ACC112 (cell line): ENCODE results near the gene LRRIQ1.

ENCODE experiments used
- H2AFZ ChIP-seq: fragments of 200-600 bp; sonication (generic); one replicate; pipeline ENCODE4 v1.6.0; 2017; ENCODE audit warnings: antibody characterized with exemption, low read length; ENCODE audit not compliant: unreplicated experiment
- H3K27ac ChIP-seq: fragments of 200-600 bp; sonication (generic); 2 replicates; pipeline ENCODE4 v1.5.1; 2014; ENCODE audit warnings: low read depth, mild to moderate bottlenecking, antibody characterized with exemption, low read length, moderate library complexity
- H3K27me3 ChIP-seq: fragments of 200-600 bp; sonication (generic); 2 replicates; pipeline ENCODE4 v1.6.1; 2014; ENCODE audit warnings: mild to moderate bottlenecking, antibody characterized with exemption, low read length, moderate library complexity, mixed read lengths; ENCODE audit not compliant: insufficient read depth
- H3K36me3 ChIP-seq: fragments of 200-600 bp; sonication (generic); 2 replicates; pipeline ENCODE4 v1.6.1; 2016; ENCODE audit warnings: mild to moderate bottlenecking, antibody characterized with exemption, low read length, moderate library complexity, mixed read lengths; ENCODE audit not compliant: insufficient read depth
- H3K4me1 ChIP-seq: fragments of 200-600 bp; sonication (generic); one replicate; pipeline ENCODE4 v1.6.1; 2016; ENCODE audit warnings: low read length, mixed read lengths; ENCODE audit not compliant: insufficient read depth, unreplicated experiment, control insufficient read depth
- H3K4me3 ChIP-seq: fragments of 200-600 bp; sonication (generic); 2 replicates; pipeline ENCODE4 v1.5.1; 2014; ENCODE audit warnings: mild to moderate bottlenecking, low read depth, low read length
- H3K79me2 ChIP-seq: fragments of 200-600 bp; sonication (generic); one replicate; pipeline ENCODE4 v1.6.0; 2016; ENCODE audit warnings: low read length; ENCODE audit not compliant: control insufficient read depth, unreplicated experiment, insufficient read depth

LRRIQ1 gene

DNA sequence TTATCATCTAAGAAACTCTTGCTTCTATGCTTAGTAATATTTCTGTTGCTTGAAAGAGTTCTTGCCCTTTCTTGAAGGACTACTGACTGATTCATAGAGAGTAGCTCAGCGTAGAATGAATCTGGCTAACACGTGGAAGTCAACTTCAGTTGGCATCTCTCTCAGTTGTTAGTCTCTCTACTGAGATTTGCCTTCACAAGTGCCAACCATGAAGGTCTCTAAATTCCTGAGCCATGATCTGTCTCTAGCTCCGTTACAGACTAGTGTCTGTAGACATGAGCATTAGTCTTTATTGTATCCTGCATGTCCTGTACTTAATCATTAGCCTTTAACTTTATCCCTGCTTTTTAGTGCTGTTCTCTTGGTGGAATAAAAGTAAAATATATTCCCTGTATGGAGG, 224.7 kb downstream of the LRRIQ1 start:
- no peaks in the 10 kb centered on the region for H3K79me2 ChIP-seq
- H3K4me1 ChIP-seq: no peaks in the 10 kb centered on the region
- no peak overlapping the region for H3K4me3 ChIP-seq
- H3K27ac ChIP-seq: no peak overlapping the region
- H3K36me3 ChIP-seq: no peaks in the 10 kb centered on the region
- no peak overlapping the region for H2AFZ ChIP-seq
- H3K27me3 ChIP-seq: no peaks in the 10 kb centered on the region

DNA sequence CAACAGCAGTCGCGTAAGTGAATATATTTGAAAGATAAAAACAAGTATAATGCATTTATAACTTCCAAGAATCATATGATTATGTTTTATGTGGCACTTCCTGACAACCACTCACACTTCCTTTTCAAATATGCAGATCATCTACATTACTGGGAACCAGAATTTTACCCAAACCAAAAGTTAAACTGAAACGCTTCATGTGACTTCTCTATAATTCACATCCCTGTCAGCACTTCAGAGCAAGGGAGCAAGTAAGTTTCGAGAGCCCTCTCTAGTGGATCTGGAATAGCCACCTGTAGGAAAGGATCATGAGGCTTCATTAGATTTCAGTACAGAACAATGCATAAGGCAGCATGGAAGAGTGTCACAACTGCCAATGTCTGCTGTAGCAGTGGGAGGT, 230.2 kb downstream of the LRRIQ1 start:
- Histone ChIP-seq H3K36me3 (no peaks in the 10 kb centered on the region), H3K4me3 (no peak overlapping the region), H2AFZ (no peak overlapping the region), H3K79me2 (no peaks in the 10 kb centered on the region), H3K27ac (no peak overlapping the region), H3K27me3 (peaks cover 19% of the 10 kb centered on the region), H3K4me1 (no peaks in the 10 kb centered on the region)

- H3K79me2 ChIP-seq: no peaks in the 10 kb centered on the region
- no peak overlapping the region for H3K27ac ChIP-seq
- peak overlapping the region; percentile 68 for H3K4me3 ChIP-seq
- peaks cover 5% of the 10 kb centered on the region for H3K4me1 ChIP-seq
- H2AFZ ChIP-seq: no peak overlapping the region
- H3K27me3 ChIP-seq: peaks cover 88% of the 10 kb centered on the region
- no peaks in the 10 kb centered on the region for H3K36me3 ChIP-seq
Observed at GRCh38 chr12:85273381-85274314, 237.5 kb downstream of the LRRIQ1 start.

GRCh38 chr12:85274315-85274651, 238.1 kb downstream of the LRRIQ1 start:
- H3K27me3 ChIP-seq: peaks cover 90% of the 10 kb centered on the region
- H2AFZ ChIP-seq: no peak overlapping the region
- H3K4me3 ChIP-seq: peak overlapping the region; percentile 68; the same call in 1 of the 2 replicates

DNA sequence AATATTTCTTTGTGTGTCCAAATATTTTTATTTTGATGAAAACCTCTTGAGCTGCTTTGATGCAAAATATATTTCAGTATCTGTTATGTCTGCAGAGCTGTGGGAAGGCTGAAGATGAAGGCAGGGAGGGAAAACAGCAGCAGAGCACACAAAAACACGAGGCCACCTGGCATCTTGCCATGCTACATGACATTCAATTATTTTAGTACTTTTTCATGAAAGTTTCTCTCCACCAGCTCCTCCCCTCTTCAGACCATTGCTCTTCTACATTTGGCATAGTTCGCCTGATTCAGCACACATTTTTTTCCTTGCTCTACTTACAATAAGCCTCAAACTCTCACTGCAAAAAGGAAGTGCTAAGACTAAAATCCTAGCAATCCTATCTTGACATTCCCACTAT, 239.2 kb downstream of the LRRIQ1 start:
- H3K27ac ChIP-seq: no peak overlapping the region
- no peaks in the 10 kb centered on the region for H3K36me3 ChIP-seq
- H3K4me1 ChIP-seq: peaks cover 5% of the 10 kb centered on the region
- no peak overlapping the region for H2AFZ ChIP-seq
- H3K4me3 ChIP-seq: no peak overlapping the region
- peaks cover 98% of the 10 kb centered on the region for H3K27me3 ChIP-seq
- no peaks in the 10 kb centered on the region for H3K79me2 ChIP-seq

More at GRCh38 chr12:85274315-85274651, 238.1 kb downstream of the LRRIQ1 start:
- Histone ChIP-seq H3K4me1 (peaks cover 5% of the 10 kb centered on the region), H3K36me3 (no peaks in the 10 kb centered on the region), H3K27ac (no peak overlapping the region), H3K79me2 (no peaks in the 10 kb centered on the region)

- Histone ChIP-seq H3K27ac (no peak overlapping the region), H3K36me3 (no peaks in the 10 kb centered on the region), H2AFZ (no peak overlapping the region), H3K4me1 (peaks cover 5% of the 10 kb centered on the region), H3K4me3 (no peak overlapping the region), H3K79me2 (no peaks in the 10 kb centered on the region), H3K27me3 (peaks cover 98% of the 10 kb centered on the region)
Observed at GRCh38 chr12:85277191-85277590, 241.0 kb downstream of the LRRIQ1 start.

DNA sequence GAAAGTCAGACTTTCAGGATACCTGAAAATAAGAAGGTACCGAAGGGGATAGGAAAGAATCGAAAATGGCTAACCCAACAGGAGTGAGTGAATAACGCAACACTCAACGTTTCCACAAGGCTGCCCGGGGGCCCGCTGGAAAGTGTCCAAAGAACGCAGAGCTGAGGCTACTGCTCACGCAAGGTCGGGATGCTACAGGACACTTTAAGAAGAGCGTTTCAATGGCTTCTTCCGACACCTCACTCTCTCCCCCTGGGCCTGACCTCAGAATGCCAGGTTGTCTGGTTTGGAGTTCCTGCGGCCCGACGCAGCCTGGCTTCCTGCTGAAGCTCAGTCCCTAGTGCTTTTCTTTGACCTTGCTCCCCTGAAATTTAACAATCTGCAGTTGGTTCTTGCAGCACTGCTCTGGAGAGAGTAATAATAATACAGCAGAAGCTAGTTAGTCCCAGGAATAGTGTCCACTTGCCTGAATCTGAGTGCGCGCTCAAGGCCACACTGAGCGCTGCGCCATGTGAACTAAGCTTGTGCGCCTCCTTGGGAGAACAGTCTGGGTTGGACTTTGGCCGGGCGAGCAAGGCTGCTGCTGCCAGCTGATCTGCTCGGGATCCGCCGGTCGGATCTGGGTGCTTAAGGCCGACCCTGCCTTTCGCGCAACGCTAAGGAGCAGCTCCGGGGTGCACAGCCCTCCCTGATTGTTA, 241.9 kb downstream of the LRRIQ1 start:
- Histone ChIP-seq H3K36me3 (no peaks in the 10 kb centered on the region), H3K4me3 (no peak overlapping the region), H3K4me1 (peaks cover 5% of the 10 kb centered on the region), H3K27ac (no peak overlapping the region), H2AFZ (no peak overlapping the region), H3K27me3 (peaks cover 98% of the 10 kb centered on the region), H3K79me2 (no peaks in the 10 kb centered on the region)

DNA sequence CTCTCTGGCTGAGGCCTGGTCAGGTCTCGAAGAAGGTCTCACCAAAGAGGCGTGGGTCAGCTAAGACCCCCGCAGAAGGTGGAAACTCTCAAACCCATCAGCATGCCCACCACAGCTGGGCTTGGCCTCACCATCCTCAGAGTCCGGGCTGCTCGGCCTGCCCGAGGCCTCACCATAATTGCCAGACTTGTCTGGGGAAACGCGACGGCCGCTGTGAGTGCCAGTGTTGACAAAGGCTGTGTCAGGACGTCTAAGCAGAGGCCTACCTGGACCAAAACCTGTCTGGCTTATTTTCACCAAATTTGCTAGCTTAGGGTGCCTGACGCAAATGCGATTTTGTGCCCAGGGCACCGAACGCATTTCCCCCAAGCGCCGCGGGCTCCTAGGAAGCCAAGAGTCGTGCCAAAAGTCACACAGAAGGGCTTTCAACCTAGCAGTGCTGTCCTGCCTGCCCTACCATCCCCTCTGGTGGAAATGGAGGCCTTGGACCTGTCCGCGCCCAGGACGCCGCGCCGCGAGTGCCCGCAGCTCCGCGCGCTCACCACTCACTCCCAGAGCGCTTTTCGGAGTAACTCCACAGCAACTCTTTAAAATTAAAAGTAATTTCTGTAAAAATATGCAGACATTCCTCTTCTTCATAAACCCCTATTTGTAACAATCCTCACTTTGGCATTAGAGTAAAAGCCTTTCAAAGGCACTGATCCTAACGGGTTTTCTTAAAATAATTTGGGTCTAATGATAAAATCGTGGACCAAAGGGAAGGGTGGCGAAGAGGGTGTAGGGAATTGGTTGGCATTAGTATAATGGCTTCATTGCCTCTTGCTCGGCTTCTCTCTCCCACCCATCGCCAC, 242.7 kb downstream of the LRRIQ1 start:
- Histone ChIP-seq H3K27ac (no peak overlapping the region), H2AFZ (no peak overlapping the region), H3K79me2 (no peaks in the 10 kb centered on the region), H3K27me3 (peaks cover 98% of the 10 kb centered on the region), H3K4me1 (no peaks in the 10 kb centered on the region), H3K4me3 (no peak overlapping the region), H3K36me3 (no peaks in the 10 kb centered on the region)

GRCh38 chr12:85279449-85280164, 243.5 kb downstream of the LRRIQ1 start:
- peak overlapping the region; percentile 36 for H2AFZ ChIP-seq
- no peaks in the 10 kb centered on the region for H3K79me2 ChIP-seq
- peak overlapping the region; percentile 70 for H3K4me3 ChIP-seq
- no peaks in the 10 kb centered on the region for H3K36me3 ChIP-seq
- H3K27me3 ChIP-seq: peaks cover 97% of the 10 kb centered on the region
- H3K27ac ChIP-seq: no peak overlapping the region
- no peaks in the 10 kb centered on the region for H3K4me1 ChIP-seq
